ENCODE measurements around the gene PIAS4.

DNA sequence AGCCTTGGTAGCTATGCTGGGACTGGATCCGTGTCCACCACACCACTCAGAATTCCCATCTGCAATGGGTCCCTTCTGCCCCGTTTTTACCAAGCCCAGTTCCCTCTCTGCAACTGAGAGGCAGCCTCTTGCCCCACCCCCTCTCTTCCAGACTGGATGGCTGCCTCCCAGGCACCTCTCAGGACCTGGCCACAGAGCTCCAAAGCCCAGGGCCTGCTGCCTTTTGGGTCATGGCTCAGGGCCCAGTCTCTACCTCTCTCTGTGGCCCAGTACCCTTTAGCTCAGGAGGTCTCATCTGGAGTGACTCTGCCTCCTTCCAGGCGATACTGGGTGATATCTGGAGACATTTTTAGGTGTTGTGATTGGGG lies 69.5 kb downstream of the PIAS4 start:
- TF ChIP-seq, protein P1, sequence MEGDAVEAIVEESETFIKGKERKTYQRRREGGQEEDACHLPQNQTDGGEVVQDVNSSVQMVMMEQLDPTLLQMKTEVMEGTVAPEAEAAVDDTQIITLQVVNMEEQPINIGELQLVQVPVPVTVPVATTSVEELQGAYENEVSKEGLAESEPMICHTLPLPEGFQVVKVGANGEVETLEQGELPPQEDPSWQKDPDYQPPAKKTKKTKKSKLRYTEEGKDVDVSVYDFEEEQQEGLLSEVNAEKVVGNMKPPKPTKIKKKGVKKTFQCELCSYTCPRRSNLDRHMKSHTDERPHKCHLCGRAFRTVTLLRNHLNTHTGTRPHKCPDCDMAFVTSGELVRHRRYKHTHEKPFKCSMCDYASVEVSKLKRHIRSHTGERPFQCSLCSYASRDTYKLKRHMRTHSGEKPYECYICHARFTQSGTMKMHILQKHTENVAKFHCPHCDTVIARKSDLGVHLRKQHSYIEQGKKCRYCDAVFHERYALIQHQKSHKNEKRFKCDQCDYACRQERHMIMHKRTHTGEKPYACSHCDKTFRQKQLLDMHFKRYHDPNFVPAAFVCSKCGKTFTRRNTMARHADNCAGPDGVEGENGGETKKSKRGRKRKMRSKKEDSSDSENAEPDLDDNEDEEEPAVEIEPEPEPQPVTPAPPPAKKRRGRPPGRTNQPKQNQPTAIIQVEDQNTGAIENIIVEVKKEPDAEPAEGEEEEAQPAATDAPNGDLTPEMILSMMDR (IDR thresholded peaks at IDR 0.05 in 2 of 3, conservative IDR thresholded peaks at IDR 0.05 in 1 of 3; ENCODE audit: control insufficient read depth in 2 of 3, extremely low read depth in 1 of 3, insufficient read depth in 1 of 3, low read depth in 3 of 3, low read length in 3 of 3): no peak
- TF ChIP-seq, protein P2, sequence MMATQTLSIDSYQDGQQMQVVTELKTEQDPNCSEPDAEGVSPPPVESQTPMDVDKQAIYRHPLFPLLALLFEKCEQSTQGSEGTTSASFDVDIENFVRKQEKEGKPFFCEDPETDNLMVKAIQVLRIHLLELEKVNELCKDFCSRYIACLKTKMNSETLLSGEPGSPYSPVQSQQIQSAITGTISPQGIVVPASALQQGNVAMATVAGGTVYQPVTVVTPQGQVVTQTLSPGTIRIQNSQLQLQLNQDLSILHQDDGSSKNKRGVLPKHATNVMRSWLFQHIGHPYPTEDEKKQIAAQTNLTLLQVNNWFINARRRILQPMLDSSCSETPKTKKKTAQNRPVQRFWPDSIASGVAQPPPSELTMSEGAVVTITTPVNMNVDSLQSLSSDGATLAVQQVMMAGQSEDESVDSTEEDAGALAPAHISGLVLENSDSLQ (IDR thresholded peaks at IDR 0.05): no peak
- TF ChIP-seq RBBP5 (conservative IDR thresholded peaks at IDR 0.05) (no peak), POLR2AphosphoS5 (IDR thresholded peaks at IDR 0.05; ENCODE audit: low read length) (no peak), SP1 (IDR thresholded peaks at IDR 0.05; ENCODE audit: low read depth, low read length) (no peak), POLR2A (IDR thresholded peaks at IDR 0.05; ENCODE audit: low read depth, low read length) (no peak), TARDBP (IDR thresholded peaks at IDR 0.05; ENCODE audit: borderline replicate concordance) (no peak), TAF1 (IDR thresholded peaks at IDR 0.05; ENCODE audit: borderline replicate concordance, low read depth, low read length) (no peak), SIN3A (IDR thresholded peaks at IDR 0.05; ENCODE audit: low read depth, low read length) (no peak), KAT2A (conservative IDR thresholded peaks at IDR 0.05; ENCODE audit: control insufficient read depth, low read depth, low read length) (no peak)
- TF ChIP-seq, protein P3, sequence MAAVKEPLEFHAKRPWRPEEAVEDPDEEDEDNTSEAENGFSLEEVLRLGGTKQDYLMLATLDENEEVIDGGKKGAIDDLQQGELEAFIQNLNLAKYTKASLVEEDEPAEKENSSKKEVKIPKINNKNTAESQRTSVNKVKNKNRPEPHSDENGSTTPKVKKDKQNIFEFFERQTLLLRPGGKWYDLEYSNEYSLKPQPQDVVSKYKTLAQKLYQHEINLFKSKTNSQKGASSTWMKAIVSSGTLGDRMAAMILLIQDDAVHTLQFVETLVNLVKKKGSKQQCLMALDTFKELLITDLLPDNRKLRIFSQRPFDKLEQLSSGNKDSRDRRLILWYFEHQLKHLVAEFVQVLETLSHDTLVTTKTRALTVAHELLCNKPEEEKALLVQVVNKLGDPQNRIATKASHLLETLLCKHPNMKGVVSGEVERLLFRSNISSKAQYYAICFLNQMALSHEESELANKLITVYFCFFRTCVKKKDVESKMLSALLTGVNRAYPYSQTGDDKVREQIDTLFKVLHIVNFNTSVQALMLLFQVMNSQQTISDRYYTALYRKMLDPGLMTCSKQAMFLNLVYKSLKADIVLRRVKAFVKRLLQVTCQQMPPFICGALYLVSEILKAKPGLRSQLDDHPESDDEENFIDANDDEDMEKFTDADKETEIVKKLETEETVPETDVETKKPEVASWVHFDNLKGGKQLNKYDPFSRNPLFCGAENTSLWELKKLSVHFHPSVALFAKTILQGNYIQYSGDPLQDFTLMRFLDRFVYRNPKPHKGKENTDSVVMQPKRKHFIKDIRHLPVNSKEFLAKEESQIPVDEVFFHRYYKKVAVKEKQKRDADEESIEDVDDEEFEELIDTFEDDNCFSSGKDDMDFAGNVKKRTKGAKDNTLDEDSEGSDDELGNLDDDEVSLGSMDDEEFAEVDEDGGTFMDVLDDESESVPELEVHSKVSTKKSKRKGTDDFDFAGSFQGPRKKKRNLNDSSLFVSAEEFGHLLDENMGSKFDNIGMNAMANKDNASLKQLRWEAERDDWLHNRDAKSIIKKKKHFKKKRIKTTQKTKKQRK (IDR thresholded peaks at IDR 0.05; ENCODE audit: low read depth, low read length): no peak
- TF ChIP-seq, protein P4, sequence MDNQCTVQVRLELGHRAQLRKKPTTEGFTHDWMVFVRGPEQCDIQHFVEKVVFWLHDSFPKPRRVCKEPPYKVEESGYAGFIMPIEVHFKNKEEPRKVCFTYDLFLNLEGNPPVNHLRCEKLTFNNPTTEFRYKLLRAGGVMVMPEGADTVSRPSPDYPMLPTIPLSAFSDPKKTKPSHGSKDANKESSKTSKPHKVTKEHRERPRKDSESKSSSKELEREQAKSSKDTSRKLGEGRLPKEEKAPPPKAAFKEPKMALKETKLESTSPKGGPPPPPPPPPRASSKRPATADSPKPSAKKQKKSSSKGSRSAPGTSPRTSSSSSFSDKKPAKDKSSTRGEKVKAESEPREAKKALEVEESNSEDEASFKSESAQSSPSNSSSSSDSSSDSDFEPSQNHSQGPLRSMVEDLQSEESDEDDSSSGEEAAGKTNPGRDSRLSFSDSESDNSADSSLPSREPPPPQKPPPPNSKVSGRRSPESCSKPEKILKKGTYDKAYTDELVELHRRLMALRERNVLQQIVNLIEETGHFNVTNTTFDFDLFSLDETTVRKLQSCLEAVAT (IDR thresholded peaks at IDR 0.05): no peak
- TF ChIP-seq, protein P5, sequence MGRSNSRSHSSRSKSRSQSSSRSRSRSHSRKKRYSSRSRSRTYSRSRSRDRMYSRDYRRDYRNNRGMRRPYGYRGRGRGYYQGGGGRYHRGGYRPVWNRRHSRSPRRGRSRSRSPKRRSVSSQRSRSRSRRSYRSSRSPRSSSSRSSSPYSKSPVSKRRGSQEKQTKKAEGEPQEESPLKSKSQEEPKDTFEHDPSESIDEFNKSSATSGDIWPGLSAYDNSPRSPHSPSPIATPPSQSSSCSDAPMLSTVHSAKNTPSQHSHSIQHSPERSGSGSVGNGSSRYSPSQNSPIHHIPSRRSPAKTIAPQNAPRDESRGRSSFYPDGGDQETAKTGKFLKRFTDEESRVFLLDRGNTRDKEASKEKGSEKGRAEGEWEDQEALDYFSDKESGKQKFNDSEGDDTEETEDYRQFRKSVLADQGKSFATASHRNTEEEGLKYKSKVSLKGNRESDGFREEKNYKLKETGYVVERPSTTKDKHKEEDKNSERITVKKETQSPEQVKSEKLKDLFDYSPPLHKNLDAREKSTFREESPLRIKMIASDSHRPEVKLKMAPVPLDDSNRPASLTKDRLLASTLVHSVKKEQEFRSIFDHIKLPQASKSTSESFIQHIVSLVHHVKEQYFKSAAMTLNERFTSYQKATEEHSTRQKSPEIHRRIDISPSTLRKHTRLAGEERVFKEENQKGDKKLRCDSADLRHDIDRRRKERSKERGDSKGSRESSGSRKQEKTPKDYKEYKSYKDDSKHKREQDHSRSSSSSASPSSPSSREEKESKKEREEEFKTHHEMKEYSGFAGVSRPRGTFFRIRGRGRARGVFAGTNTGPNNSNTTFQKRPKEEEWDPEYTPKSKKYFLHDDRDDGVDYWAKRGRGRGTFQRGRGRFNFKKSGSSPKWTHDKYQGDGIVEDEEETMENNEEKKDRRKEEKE (IDR thresholded peaks at IDR 0.05): no peak
- TF ChIP-seq, protein P6, sequence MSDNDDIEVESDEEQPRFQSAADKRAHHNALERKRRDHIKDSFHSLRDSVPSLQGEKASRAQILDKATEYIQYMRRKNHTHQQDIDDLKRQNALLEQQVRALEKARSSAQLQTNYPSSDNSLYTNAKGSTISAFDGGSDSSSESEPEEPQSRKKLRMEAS (IDR thresholded peaks at IDR 0.05; ENCODE audit: low read depth, low read length): no peak
